ENCODE results near the gene SYNDIG1. TPM values are rescaled to one million over a fixed set of nuclear protein-coding genes. Genes with fewer than 3 reads are reported as not detected.

The SYNDIG1 gene
- total RNA-seq, 1 experiment from 2014 or later: not detected

- BruUV-seq (replicated peaks): no TSS peak
- Mint-ChIP-seq H3K36me3 (ENCODE audit: insufficient read depth, unreplicated experiment) (peaks cover under 1% of the 10 kb centered on the region), H3K4me3 (ENCODE audit: low read depth, unreplicated experiment) (no peak overlapping the region), H3K4me1 (ENCODE audit: low read depth, unreplicated experiment) (no peaks in the 10 kb centered on the region), H3K9me3 (ENCODE audit: low read depth, unreplicated experiment) (no peaks in the 10 kb centered on the region), H3K27me3 (ENCODE audit: unreplicated experiment) (peaks cover 27% of the 10 kb centered on the region), H3K27ac (ENCODE audit: unreplicated experiment) (no peak overlapping the region)
- no peak for TF ChIP-seq CTCF (IDR thresholded peaks at IDR 0.05; ENCODE audit: unreplicated experiment)
- CTCF ChIA-PET: no interaction called here
- intact Hi-C loops (cut with micrococcal nuclease; ENCODE audit: unreplicated experiment): no loop called here
- no peak for DNase-seq
Measured at GRCh38 chr20:24502661-24503060, 33.2 kb downstream of the SYNDIG1 start.

GRCh38 chr20:24503352-24503931, 34.0 kb downstream of the SYNDIG1 start:
- no peaks in the 10 kb centered on the region for H3K4me1 Mint-ChIP-seq (ENCODE audit: low read depth, unreplicated experiment)
- no peak for DNase-seq
- intact Hi-C loops (cut with micrococcal nuclease; ENCODE audit: unreplicated experiment): no loop called here
- no peak overlapping the region for H3K27ac Mint-ChIP-seq (ENCODE audit: unreplicated experiment)
- CTCF ChIA-PET: interaction anchor here (0.7 kb wide), 1 partner anchor 458 kb away, joined by 5 read pairs; no protein-coding TSS in a partner anchor
- no TSS peak for BruUV-seq (replicated peaks)
- no peaks in the 10 kb centered on the region for H3K9me3 Mint-ChIP-seq (ENCODE audit: low read depth, unreplicated experiment)
- H3K36me3 Mint-ChIP-seq (ENCODE audit: insufficient read depth, unreplicated experiment): peaks cover 4% of the 10 kb centered on the region
- H3K27me3 Mint-ChIP-seq (ENCODE audit: unreplicated experiment): peaks cover 27% of the 10 kb centered on the region
- TF ChIP-seq CTCF (IDR thresholded peaks at IDR 0.05; ENCODE audit: unreplicated experiment): no peak
- no peak overlapping the region for H3K4me3 Mint-ChIP-seq (ENCODE audit: low read depth, unreplicated experiment)

- Mint-ChIP-seq H3K27ac (ENCODE audit: unreplicated experiment) (no peak overlapping the region), H3K36me3 (ENCODE audit: insufficient read depth, unreplicated experiment) (peaks cover 4% of the 10 kb centered on the region), H3K27me3 (ENCODE audit: unreplicated experiment) (peaks cover 27% of the 10 kb centered on the region), H3K9me3 (ENCODE audit: low read depth, unreplicated experiment) (no peaks in the 10 kb centered on the region), H3K4me3 (ENCODE audit: low read depth, unreplicated experiment) (no peak overlapping the region), H3K4me1 (ENCODE audit: low read depth, unreplicated experiment) (no peaks in the 10 kb centered on the region)
- CTCF ChIA-PET: interaction anchor here (0.7 kb wide), 1 partner anchor 459 kb away, joined by 5 read pairs; no protein-coding TSS in a partner anchor
- DNase-seq: no peak
- no TSS peak for BruUV-seq (replicated peaks)
- intact Hi-C loops (cut with micrococcal nuclease; ENCODE audit: unreplicated experiment): no loop called here
- no peak for TF ChIP-seq CTCF (IDR thresholded peaks at IDR 0.05; ENCODE audit: unreplicated experiment)
Measured at GRCh38 chr20:24504331-24505285, 35.2 kb downstream of the SYNDIG1 start.

GRCh38 chr20:24506146-24506545, 36.7 kb downstream of the SYNDIG1 start:
- H3K9me3 Mint-ChIP-seq (ENCODE audit: low read depth, unreplicated experiment): no peaks in the 10 kb centered on the region
- peaks cover 4% of the 10 kb centered on the region for H3K36me3 Mint-ChIP-seq (ENCODE audit: insufficient read depth, unreplicated experiment)
- no peak for DNase-seq
- H3K27ac Mint-ChIP-seq (ENCODE audit: unreplicated experiment): no peak overlapping the region
- CTCF ChIA-PET: no interaction called here
- H3K4me1 Mint-ChIP-seq (ENCODE audit: low read depth, unreplicated experiment): no peaks in the 10 kb centered on the region
- no peak for TF ChIP-seq CTCF (IDR thresholded peaks at IDR 0.05; ENCODE audit: unreplicated experiment)
- H3K27me3 Mint-ChIP-seq (ENCODE audit: unreplicated experiment): peaks cover 14% of the 10 kb centered on the region
- H3K4me3 Mint-ChIP-seq (ENCODE audit: low read depth, unreplicated experiment): no peak overlapping the region
- intact Hi-C loops (cut with micrococcal nuclease; ENCODE audit: unreplicated experiment): no loop called here
- BruUV-seq (replicated peaks): no TSS peak
